Nephron (organoid): ENCODE measurements around the gene CCDC187.

Source experiments
- H3K27ac Mint-ChIP-seq, 3 experiments: 2 replicates each; pipeline ENCODE4 v1.8.0; 2020; ENCODE audit warnings: mixed read lengths in 3 of 3, mild to moderate bottlenecking in 2 of 3, moderate library complexity in 1 of 3
- H3K27me3 Mint-ChIP-seq: 2 replicates; pipeline ENCODE4 v1.8.0; 2021; ENCODE audit warnings: low read depth, mild to moderate bottlenecking, moderate library complexity, mixed read lengths
- H3K36me3 Mint-ChIP-seq: 2 replicates; pipeline ENCODE4 v1.8.0; 2020; ENCODE audit warnings: low read depth, mixed read lengths
- H3K4me1 Mint-ChIP-seq: 2 replicates; pipeline ENCODE4 v1.8.0; 2020; ENCODE audit warnings: mixed read lengths
- H3K4me3 Mint-ChIP-seq, 3 experiments: 2 replicates each; pipeline ENCODE4 v1.8.0; 2020; ENCODE audit warnings: mild to moderate bottlenecking in 3 of 3, mixed read lengths in 3 of 3, moderate library complexity in 2 of 3
- H3K9me3 Mint-ChIP-seq: 2 replicates; pipeline ENCODE4 v1.8.0; 2020; ENCODE audit warnings: mixed read lengths
- TF ChIP-seq, protein P1 (sequence below), 3 experiments: fragments of 200-600 bp; sonication (generic); IDR thresholded peaks; one replicate each; pipeline ENCODE4 v1.5.0; 2021; ENCODE audit warnings: antibody characterized with exemption in 3 of 3; ENCODE audit not compliant: unreplicated experiment in 3 of 3

The CCDC187 gene

GRCh38 chr9:136265561-136266355 lies 38.1 kb downstream of the CCDC187 start:
- no peak overlapping the region for H3K4me3 Mint-ChIP-seq
- H3K27ac Mint-ChIP-seq: no peak overlapping the region
- no peaks in the 10 kb centered on the region for H3K36me3 Mint-ChIP-seq
- peaks cover 11% of the 10 kb centered on the region for H3K9me3 Mint-ChIP-seq
- peaks cover 12% of the 10 kb centered on the region for H3K27me3 Mint-ChIP-seq
- TF ChIP-seq, protein P1, sequence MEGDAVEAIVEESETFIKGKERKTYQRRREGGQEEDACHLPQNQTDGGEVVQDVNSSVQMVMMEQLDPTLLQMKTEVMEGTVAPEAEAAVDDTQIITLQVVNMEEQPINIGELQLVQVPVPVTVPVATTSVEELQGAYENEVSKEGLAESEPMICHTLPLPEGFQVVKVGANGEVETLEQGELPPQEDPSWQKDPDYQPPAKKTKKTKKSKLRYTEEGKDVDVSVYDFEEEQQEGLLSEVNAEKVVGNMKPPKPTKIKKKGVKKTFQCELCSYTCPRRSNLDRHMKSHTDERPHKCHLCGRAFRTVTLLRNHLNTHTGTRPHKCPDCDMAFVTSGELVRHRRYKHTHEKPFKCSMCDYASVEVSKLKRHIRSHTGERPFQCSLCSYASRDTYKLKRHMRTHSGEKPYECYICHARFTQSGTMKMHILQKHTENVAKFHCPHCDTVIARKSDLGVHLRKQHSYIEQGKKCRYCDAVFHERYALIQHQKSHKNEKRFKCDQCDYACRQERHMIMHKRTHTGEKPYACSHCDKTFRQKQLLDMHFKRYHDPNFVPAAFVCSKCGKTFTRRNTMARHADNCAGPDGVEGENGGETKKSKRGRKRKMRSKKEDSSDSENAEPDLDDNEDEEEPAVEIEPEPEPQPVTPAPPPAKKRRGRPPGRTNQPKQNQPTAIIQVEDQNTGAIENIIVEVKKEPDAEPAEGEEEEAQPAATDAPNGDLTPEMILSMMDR (IDR thresholded peaks at IDR 0.05; ENCODE audit: unreplicated experiment in 3 of 3): no peak
- peaks cover 13% of the 10 kb centered on the region for H3K4me1 Mint-ChIP-seq

- Mint-ChIP-seq H3K4me3 (no peak overlapping the region), H3K27me3 (peaks cover 15% of the 10 kb centered on the region), H3K9me3 (peaks cover 8% of the 10 kb centered on the region), H3K4me1 (peaks cover 13% of the 10 kb centered on the region), H3K27ac (no peak overlapping the region), H3K36me3 (no peaks in the 10 kb centered on the region)
- TF ChIP-seq, protein P1 (IDR thresholded peaks at IDR 0.05; ENCODE audit: unreplicated experiment in 3 of 3): no peak
Measured at GRCh38 chr9:136264441-136265405, 39.2 kb downstream of the CCDC187 start.

- Mint-ChIP-seq H3K27me3 (peaks cover 11% of the 10 kb centered on the region), H3K4me1 (peaks cover 13% of the 10 kb centered on the region), H3K9me3 (peaks cover 5% of the 10 kb centered on the region), H3K36me3 (no peaks in the 10 kb centered on the region), H3K27ac (no peak overlapping the region), H3K4me3 (no peak overlapping the region)
- TF ChIP-seq, protein P1 (IDR thresholded peaks at IDR 0.05; ENCODE audit: unreplicated experiment in 3 of 3): peak in 1 of 3 experiments; percentile 30
Measured at GRCh38 chr9:136264031-136264430, 39.9 kb downstream of the CCDC187 start.

- H3K4me3 Mint-ChIP-seq: no peak overlapping the region
- peaks cover under 1% of the 10 kb centered on the region for H3K4me1 Mint-ChIP-seq
- H3K27ac Mint-ChIP-seq: no peak overlapping the region
- H3K27me3 Mint-ChIP-seq: peaks cover 10% of the 10 kb centered on the region
- no peaks in the 10 kb centered on the region for H3K9me3 Mint-ChIP-seq
- H3K36me3 Mint-ChIP-seq: no peaks in the 10 kb centered on the region
- TF ChIP-seq, protein P1 (IDR thresholded peaks at IDR 0.05; ENCODE audit: unreplicated experiment in 3 of 3): no peak
Measured at GRCh38 chr9:136262671-136263178, 41.2 kb downstream of the CCDC187 start.

- Mint-ChIP-seq H3K27me3 (peaks cover 13% of the 10 kb centered on the region), H3K4me3 (no peak overlapping the region), H3K27ac (no peak overlapping the region), H3K4me1 (no peaks in the 10 kb centered on the region), H3K9me3 (no peaks in the 10 kb centered on the region), H3K36me3 (no peaks in the 10 kb centered on the region)
- TF ChIP-seq, protein P1 (IDR thresholded peaks at IDR 0.05; ENCODE audit: unreplicated experiment in 3 of 3): no peak
Measured at GRCh38 chr9:136261686-136262430, 42.0 kb downstream of the CCDC187 start.
